Endothelial cell of umbilical vein (primary cell): ENCODE measurements around the gene ACIN1.

Source experiments
- EZH2 ChIP-seq: IDR thresholded peaks from 2 replicates; pipeline ENCODE4 v1.6.1; 2012; ENCODE audit warnings: borderline replicate concordance, low read depth, mild to moderate bottlenecking, moderate library complexity, low read length, inconsistent platforms; ENCODE audit not compliant: severe bottlenecking
- MAX ChIP-seq: IDR thresholded peaks from 2 replicates; pipeline ENCODE4 v1.6.1; 2011; ENCODE audit not compliant: insufficient read depth, insufficient read length
- POLR2A ChIP-seq: IDR thresholded peaks from 2 replicates; pipeline ENCODE4 v1.6.1; 2012; ENCODE audit warnings: low read depth, mild to moderate bottlenecking, control low read depth, low read length
- POLR2AphosphoS5 ChIP-seq: IDR thresholded peaks from 2 replicates; pipeline ENCODE4 v1.6.1; 2012; ENCODE audit warnings: low read depth, mild to moderate bottlenecking, control low read depth, low read length, moderate library complexity; ENCODE audit not compliant: insufficient read depth
- TF ChIP-seq, protein P1 (sequence below), 2 donors: IDR thresholded peaks; 1 replicate in 1 of 2; 2 replicates in 1 of 2; pipeline ENCODE4 v1.5.1; 2011; ENCODE audit warnings: low read length in 2 of 2, mild to moderate bottlenecking in 2 of 2, moderate library complexity in 2 of 2, control low read depth in 1 of 2, inconsistent platforms in 1 of 2, low read depth in 1 of 2; ENCODE audit not compliant: insufficient read depth in 1 of 2; ENCODE audit errors: extremely low read depth in 1 of 2

- TF ChIP-seq EZH2: no peak
- TF ChIP-seq, protein P1, sequence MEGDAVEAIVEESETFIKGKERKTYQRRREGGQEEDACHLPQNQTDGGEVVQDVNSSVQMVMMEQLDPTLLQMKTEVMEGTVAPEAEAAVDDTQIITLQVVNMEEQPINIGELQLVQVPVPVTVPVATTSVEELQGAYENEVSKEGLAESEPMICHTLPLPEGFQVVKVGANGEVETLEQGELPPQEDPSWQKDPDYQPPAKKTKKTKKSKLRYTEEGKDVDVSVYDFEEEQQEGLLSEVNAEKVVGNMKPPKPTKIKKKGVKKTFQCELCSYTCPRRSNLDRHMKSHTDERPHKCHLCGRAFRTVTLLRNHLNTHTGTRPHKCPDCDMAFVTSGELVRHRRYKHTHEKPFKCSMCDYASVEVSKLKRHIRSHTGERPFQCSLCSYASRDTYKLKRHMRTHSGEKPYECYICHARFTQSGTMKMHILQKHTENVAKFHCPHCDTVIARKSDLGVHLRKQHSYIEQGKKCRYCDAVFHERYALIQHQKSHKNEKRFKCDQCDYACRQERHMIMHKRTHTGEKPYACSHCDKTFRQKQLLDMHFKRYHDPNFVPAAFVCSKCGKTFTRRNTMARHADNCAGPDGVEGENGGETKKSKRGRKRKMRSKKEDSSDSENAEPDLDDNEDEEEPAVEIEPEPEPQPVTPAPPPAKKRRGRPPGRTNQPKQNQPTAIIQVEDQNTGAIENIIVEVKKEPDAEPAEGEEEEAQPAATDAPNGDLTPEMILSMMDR (IDR thresholded peaks at IDR 0.05; ENCODE audit: extremely low read depth in 1 of 2, insufficient read depth in 1 of 2, low read depth in 1 of 2, low read length in 2 of 2): no peak
- no peak for TF ChIP-seq POLR2A
- no peak for TF ChIP-seq MAX
- TF ChIP-seq POLR2AphosphoS5: no peak
Observed at GRCh38 chr14:23028799-23029198, 66.1 kb downstream of the ACIN1 start.
